Measurements from ENCODE around the gene ADSL. TPM values are rescaled to one million over a fixed set of nuclear protein-coding genes. Genes with fewer than 3 reads are reported as not detected.

Gene ADSL
- total RNA-seq, 4 donors from 2014 or later: 32.2 to 163 (median 37.4) TPM

GRCh38 chr22:40405178-40406062, 59.1 kb downstream of the ADSL start:
- peaks cover 0 to 5% (median 1%) of the 10 kb centered on the region in 4 donors for H3K4me1 ChIP-seq
- TF ChIP-seq POLR2A (IDR thresholded peaks at IDR 0.05) (no peak), CTCF (IDR thresholded peaks at IDR 0.05) (no peak)
- no peaks in the 10 kb centered on the region for H3K27me3 ChIP-seq
- H3K4me3 ChIP-seq: no peak overlapping the region
- H3K9me3 ChIP-seq: no peaks in the 10 kb centered on the region
- peaks cover 0 to 82% (median 0%) of the 10 kb centered on the region in 3 donors for H3K36me3 ChIP-seq
- H3K27ac ChIP-seq: no peak overlapping the region
- DNase-seq: no peak

GRCh38 chr22:40406063-40406890, 60.0 kb downstream of the ADSL start:
- no peaks in the 10 kb centered on the region for H3K27me3 ChIP-seq
- H3K36me3 ChIP-seq: peaks cover 0 to 83% (median 0%) of the 10 kb centered on the region in 3 donors
- no peaks in the 10 kb centered on the region for H3K4me1 ChIP-seq
- H3K9me3 ChIP-seq: no peaks in the 10 kb centered on the region
- no peak for TF ChIP-seq CTCF (IDR thresholded peaks at IDR 0.05)
- TF ChIP-seq POLR2A (IDR thresholded peaks at IDR 0.05): no peak
- H3K27ac ChIP-seq: no peak overlapping the region
- no peak for DNase-seq
- no peak overlapping the region for H3K4me3 ChIP-seq

GRCh38 chr22:40407021-40407761, 60.9 kb downstream of the ADSL start:
- H3K36me3 ChIP-seq: peaks cover 0 to 79% (median 0%) of the 10 kb centered on the region in 3 donors
- no peak for TF ChIP-seq CTCF (IDR thresholded peaks at IDR 0.05)
- TF ChIP-seq POLR2A (IDR thresholded peaks at IDR 0.05): no peak
- no peaks in the 10 kb centered on the region for H3K27me3 ChIP-seq
- H3K4me1 ChIP-seq: no peaks in the 10 kb centered on the region
- H3K27ac ChIP-seq: no peak overlapping the region
- H3K4me3 ChIP-seq: no peak overlapping the region
- no peak for DNase-seq
- no peaks in the 10 kb centered on the region for H3K9me3 ChIP-seq

- H3K9me3 ChIP-seq: no peaks in the 10 kb centered on the region
- peaks cover 0 to 79% (median 0%) of the 10 kb centered on the region in 3 donors for H3K36me3 ChIP-seq
- no peaks in the 10 kb centered on the region for H3K27me3 ChIP-seq
- no peak for TF ChIP-seq POLR2A (IDR thresholded peaks at IDR 0.05)
- no peak for TF ChIP-seq CTCF (IDR thresholded peaks at IDR 0.05)
- H3K4me3 ChIP-seq: no peak overlapping the region
- no peaks in the 10 kb centered on the region for H3K4me1 ChIP-seq
- H3K27ac ChIP-seq: no peak overlapping the region
- DNase-seq: no peak
Observed at GRCh38 chr22:40407831-40408717, 61.8 kb downstream of the ADSL start.
